Stimulated activated CD4-positive, alpha-beta T cell treated with anti-CD3 and anti-CD28 coated beads, Interleukin-2, amount 100 ng/mL, for 4 hours (primary cell): ENCODE results near the gene TPSD1.
A peak's percentile ranks its signal among the peaks of the same experiment; 100 is the strongest.

ENCODE experiments used
- DNase-seq: peaks from one replicate; pipeline ENCODE4 v3.0.0-alpha.2; 2020; ENCODE audit warnings: low read depth

TPSD1 gene

DNA sequence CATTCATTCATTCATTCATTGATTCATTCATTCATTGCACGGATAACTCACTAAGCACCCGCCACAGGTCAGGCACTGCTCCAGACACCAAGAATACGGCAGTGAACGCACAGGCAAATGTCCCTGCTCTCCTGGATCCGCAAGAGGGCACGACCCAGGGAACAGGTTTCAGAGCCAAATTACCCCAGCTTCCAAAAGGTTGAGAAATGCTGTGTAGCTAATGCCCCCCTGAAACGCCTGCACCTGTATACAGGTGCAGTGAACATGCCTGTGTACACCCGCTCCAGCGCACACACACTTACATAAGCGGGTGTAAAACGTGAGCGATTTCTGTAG is 44.0 kb downstream of the TPSD1 start:
- DNase-seq = no peak

GRCh38 chr16:1300664-1301476 is 45.0 kb downstream of the TPSD1 start:
- DNase-seq = peak; percentile 41

GRCh38 chr16:1301562-1301961 is 45.7 kb downstream of the TPSD1 start:
- DNase-seq = no peak

- DNase-seq = no peak
These were observed 50.0 kb downstream of the TPSD1 start for GRCh38 chr16:1305823-1306222.

DNA sequence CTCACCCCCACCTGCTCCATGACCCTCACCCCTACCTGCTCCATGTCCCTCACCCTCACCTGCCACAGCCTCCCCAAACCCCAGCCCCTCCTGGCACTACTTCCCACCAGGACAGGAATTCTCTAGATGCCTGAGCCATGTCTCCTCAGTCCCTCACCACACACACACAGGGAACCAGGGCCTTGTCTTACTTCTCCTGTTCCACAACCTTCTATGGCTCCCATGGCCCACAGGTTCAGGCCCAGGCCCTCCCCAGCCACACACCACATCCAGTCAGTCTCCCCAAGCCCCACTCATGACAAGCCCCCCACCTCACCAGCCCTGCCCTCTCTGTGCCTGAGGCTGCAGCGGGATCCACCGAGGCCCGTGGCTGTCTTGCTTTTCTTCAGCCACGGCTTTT is 50.5 kb downstream of the TPSD1 start:
- no peak for DNase-seq

- DNase-seq = no peak
These were observed 52.4 kb downstream of the TPSD1 start for GRCh38 chr16:1308036-1308976.
